Sciatic nerve (tissue), 2 donors: Measurements from ENCODE around the gene TMEM200B. TPM values are rescaled to one million over a fixed set of nuclear protein-coding genes. Genes with fewer than 3 reads are reported as not detected.
"Not testable (repeated sequence)": the region's sequence is repeated elsewhere in the genome, so short reads cannot be mapped to it uniquely, and the experiment has no call there.

ENCODE experiments used
- ATAC-seq: fragments of 200-7000 bp; cut with Tn5 transposase; one replicate; pipeline ENCODE4 v1.9.1; 2020; ENCODE audit warnings: mild to moderate bottlenecking, moderate library complexity
- DNase-seq: peaks from one replicate; pipeline ENCODE4 v3.0.0-alpha.2; 2020; ENCODE audit warnings: low spot score
- intact Hi-C: fragments of 100-400 bp; cut with DNase I; formaldehyde crosslinking; loops from one replicate; pipeline ENCODE4 v1.14.2; 2022
- total RNA-seq: library from RNA; stranded (reverse); fragmentation: NEBNext Ultra II Directional; extraction: Animal tissue kit (Norgen Biotek cat#: 25700); gene quantifications from one replicate; pipeline ENCODE4 v1.2.1, GENCODE V29; 2021
- donor health status: DM: no; HTN: no; CAD: no.
- donor health status: DM: no; HTN: no; CAD: no.

The TMEM200B gene
- total RNA-seq, 1 donor from 2014 or later, result 24.6 TPM

GRCh38 chr1:29142714-29143113 is 19.0 kb upstream of the TMEM200B start:
- intact Hi-C loops, result no loop called here
- DNase-seq (no peak), ATAC-seq (no peak)

- no peak for DNase-seq
- intact Hi-C loops, result no loop called here
- no peak for ATAC-seq
These were observed 12.8 kb upstream of the TMEM200B start for GRCh38 chr1:29136391-29136915.

- intact Hi-C loops, result no loop called here
- ATAC-seq (no peak), DNase-seq (no peak)
These were observed 11.0 kb upstream of the TMEM200B start for GRCh38 chr1:29134695-29135028.

GRCh38 chr1:29133861-29134694 is 10.4 kb upstream of the TMEM200B start:
- ATAC-seq (peak; percentile 44), DNase-seq (no peak)
- intact Hi-C loops, result no loop called here

- DNase-seq, intact Hi-C loops, ATAC-seq: not testable (repeated sequence)
These were observed 7.4 kb upstream of the TMEM200B start for GRCh38 chr1:29131056-29131455.

- DNase-seq (no peak), ATAC-seq (no peak)
- intact Hi-C loops, result loop anchor here (10.0 kb wide), 1 partner anchor 55 kb away; the partner anchor contains the start of gene SRSF4
These were observed 6.2 kb upstream of the TMEM200B start for GRCh38 chr1:29129916-29130315.

GRCh38 chr1:29128739-29129138 is 5.0 kb upstream of the TMEM200B start:
- intact Hi-C loops, result loop anchor here (10.0 kb wide), 1 partner anchor 56 kb away; the partner anchor contains the start of gene SRSF4
- ATAC-seq (no peak), DNase-seq (no peak)

GRCh38 chr1:29126198-29126597 is 2.5 kb upstream of the TMEM200B start:
- DNase-seq (no peak), ATAC-seq (no peak)
- intact Hi-C loops, result loop anchor here (10.0 kb wide), 1 partner anchor 59 kb away; the partner anchor contains the start of gene SRSF4

GRCh38 chr1:29125788-29126187 is 2.1 kb upstream of the TMEM200B start:
- ATAC-seq (no peak), DNase-seq (no peak)
- intact Hi-C loops, result loop anchor here (10.0 kb wide), 1 partner anchor 59 kb away; the partner anchor contains the start of gene SRSF4

- no peak for ATAC-seq
- intact Hi-C loops, result loop anchor here (10.0 kb wide), 1 partner anchor 60 kb away; the partner anchor contains the start of gene SRSF4
- no peak for DNase-seq
These were observed 1.5 kb upstream of the TMEM200B start for GRCh38 chr1:29125237-29125641.

GRCh38 chr1:29124366-29125236 is 898 bp upstream of the TMEM200B start:
- DNase-seq (peak; percentile 94), ATAC-seq (peak; percentile 83)
- intact Hi-C loops, result loop anchor here (10.0 kb wide), 1 partner anchor 60 kb away; the partner anchor contains the start of gene SRSF4

- peak; percentile 69 for DNase-seq
- intact Hi-C loops, result loop anchor here (10.0 kb wide), 1 partner anchor 62 kb away; the partner anchor contains the start of gene SRSF4
- ATAC-seq, result peak; percentile 4
These were observed 433 bp downstream of the TMEM200B start for GRCh38 chr1:29123053-29123886.

- intact Hi-C loops, result loop anchor here (10.0 kb wide), 1 partner anchor 62 kb away; the partner anchor contains the start of gene SRSF4
- DNase-seq (peak; percentile 85), ATAC-seq (peak; percentile 66)
These were observed 1.0 kb downstream of the TMEM200B start for GRCh38 chr1:29122682-29123052.

GRCh38 chr1:29121936-29122681 is 1.6 kb downstream of the TMEM200B start:
- DNase-seq, result peak; percentile 75
- intact Hi-C loops, result loop anchor here (10.0 kb wide), 1 partner anchor 63 kb away; the partner anchor contains the start of gene SRSF4
- no peak for ATAC-seq

GRCh38 chr1:29121516-29121935 is 2.2 kb downstream of the TMEM200B start:
- no peak for ATAC-seq
- no peak for DNase-seq
- intact Hi-C loops, result loop anchor here (10.0 kb wide), 1 partner anchor 63 kb away; the partner anchor contains the start of gene SRSF4

- DNase-seq, result no peak
- intact Hi-C loops, result loop anchor here (10.0 kb wide), 1 partner anchor 64 kb away; the partner anchor contains the start of gene SRSF4
- no peak for ATAC-seq
These were observed 2.7 kb downstream of the TMEM200B start for GRCh38 chr1:29120947-29121485.

GRCh38 chr1:29120367-29120766 is 3.3 kb downstream of the TMEM200B start:
- intact Hi-C loops, result loop anchor here (10.0 kb wide), 1 partner anchor 64 kb away; the partner anchor contains the start of gene SRSF4
- ATAC-seq (no peak), DNase-seq (no peak)
